ENCODE data around the gene RIC8A.

Gene RIC8A

GRCh38 chr11:250740-251299 is 43.3 kb downstream of the RIC8A start:
- no peak for DNase-seq

GRCh38 chr11:251550-251949 is 44.0 kb downstream of the RIC8A start:
- no peak for DNase-seq

GRCh38 chr11:252666-253065 is 45.2 kb downstream of the RIC8A start:
- no peak for DNase-seq

- DNase-seq = no peak
These were observed 45.8 kb downstream of the RIC8A start for GRCh38 chr11:253160-253885.

- no peak for DNase-seq
These were observed 46.4 kb downstream of the RIC8A start for GRCh38 chr11:253886-254270.

GRCh38 chr11:255176-255575 is 47.7 kb downstream of the RIC8A start:
- no peak for DNase-seq

GRCh38 chr11:255816-256215 is 48.3 kb downstream of the RIC8A start:
- no peak for DNase-seq

- no peak for DNase-seq
These were observed 49.6 kb downstream of the RIC8A start for GRCh38 chr11:256952-257737.

- DNase-seq = no peak
These were observed 50.4 kb downstream of the RIC8A start for GRCh38 chr11:257766-258493.

GRCh38 chr11:259413-259812 is 51.9 kb downstream of the RIC8A start:
- no peak for DNase-seq

GRCh38 chr11:261624-262023 is 54.1 kb downstream of the RIC8A start:
- DNase-seq = no peak
